Adrenal gland (tissue), 12 donors: Measurements from ENCODE around the gene NXPE3. TPM values are rescaled to one million over a fixed set of nuclear protein-coding genes. Genes with fewer than 3 reads are reported as not detected.

Experiments used
- DNase-seq, 7 donors: peaks; one replicate each; pipeline ENCODE4 v3.0.0-alpha.2; 2019 to 2020
- H3K27ac ChIP-seq, 5 donors: fragments of 200-600 bp; sonication (generic) in 4 of 5; 1 replicate in 3 of 5; 2 replicates in 2 of 5; pipeline versions ENCODE4 v1.5.1 to v1.8.0; 2016 to 2020; ENCODE audit warnings: mild to moderate bottlenecking in 1 of 5
- H3K27me3 ChIP-seq: fragments of 200-600 bp; 2 replicates; pipeline ENCODE4 v1.8.0; 2021
- H3K36me3 ChIP-seq, 2 donors: fragments of 200-600 bp; replicated peaks in 1 of 2; 1 replicate in 1 of 2; 2 replicates in 1 of 2; pipeline versions ENCODE4 v1.5.1 to v1.8.0; 2018 to 2022
- H3K4me1 ChIP-seq, 2 donors: fragments of 200-600 bp; replicated peaks in 1 of 2; 1 replicate in 1 of 2; 2 replicates in 1 of 2; pipeline versions ENCODE4 v1.5.1 to v1.8.0; 2018 to 2021
- H3K4me3 ChIP-seq, 4 donors: fragments of 200-600 bp; sonication (generic) in 3 of 4; one replicate each; pipeline ENCODE4 v1.5.1; 2016 to 2018
- H3K9me3 ChIP-seq, 3 donors: fragments of 200-600 bp; sonication (generic) in 1 of 3; replicated peaks in 1 of 3; 1 replicate in 2 of 3; 2 replicates in 1 of 3; pipeline versions ENCODE4 v1.5.1 to v1.8.0; 2016 to 2021
- POLR2A ChIP-seq, 2 donors: fragments of 450-650 bp; IDR thresholded peaks; one replicate each; pipeline ENCODE4 v1.6.1; 2017; ENCODE audit warnings: antibody characterized with exemption in 2 of 2, mild to moderate bottlenecking in 2 of 2, moderate library complexity in 1 of 2
- WGBS, 4 donors: extraction: QIAGEN DNeasy Blood & Tissue Kit in 2 of 4; methylation state at CpG; one replicate each; pipeline versions ENCODE4 v1.1.5 to v1.1.7; 2013 to 2017; 5-methylcytosine and 5-hydroxymethylcytosine counted together
- intact Hi-C, 2 donors: fragments of 100-400 bp; cut with DNase I; formaldehyde crosslinking; loops; one replicate each; pipeline versions ENCODE4 v1.14.1 to v1.15.0; 2022 to 2023
- polyA plus RNA-seq, 3 donors: library from polyadenylated mRNA; stranded (reverse); fragments of 200-250 nt in 2 of 3; fragments of 350-450 nt in 1 of 3; fragmentation: Illumina TruSeq in 1 of 3; extraction: RNeasy Lipid Tissue Mini Kit (QIAGEN cat#74804) in 1 of 3; gene quantifications; one replicate each; pipeline ENCODE4 v1.2.3, GENCODE V29; 2013 to 2014
- total RNA-seq, 9 donors: library from RNA; depleted of rRNA in 4 of 9; stranded (reverse); fragments of >200 nt in 4 of 9; fragments of 120-200 nt in 1 of 9; fragmentation: NEBNext Ultra II Directional in 1 of 9; extraction: Animal tissue kit (Norgen Biotek cat#: 25700) in 1 of 9; gene quantifications; one replicate each; pipeline versions ENCODE4 v1.1.0 to v1.2.4, GENCODE V29; 2013 to 2023
- TF ChIP-seq, protein P1 (sequence below), 6 experiments: fragments of 450-650 bp in 4 of 6; fragments of 200-600 bp in 2 of 6; sonication (generic) in 1 of 6; IDR thresholded peaks; 1 replicate in 5 of 6; 2 replicates in 1 of 6; pipeline versions ENCODE4 v1.5.1 to v1.8.0; 2016 to 2021; ENCODE audit warnings: antibody characterized with exemption in 6 of 6, mild to moderate bottlenecking in 2 of 6, moderate library complexity in 1 of 6
- donor health status: healthy with polysubstance abuse.
- donor health status: Bipolar disorder and iron deficiency.
- donor health status: DM: yes; HTN: yes; CAD: no.
- donor health status: DM: no; HTN: no; CAD: no.
- donor health status: DM: no; HTN: no; CAD: no.
- donor health status: DM: yes; HTN: yes; CAD: no.

NXPE3 gene
- total and polyA plus RNA-seq, 12 donors: 2.7 to 25.2 (median 7.8) TPM

DNA sequence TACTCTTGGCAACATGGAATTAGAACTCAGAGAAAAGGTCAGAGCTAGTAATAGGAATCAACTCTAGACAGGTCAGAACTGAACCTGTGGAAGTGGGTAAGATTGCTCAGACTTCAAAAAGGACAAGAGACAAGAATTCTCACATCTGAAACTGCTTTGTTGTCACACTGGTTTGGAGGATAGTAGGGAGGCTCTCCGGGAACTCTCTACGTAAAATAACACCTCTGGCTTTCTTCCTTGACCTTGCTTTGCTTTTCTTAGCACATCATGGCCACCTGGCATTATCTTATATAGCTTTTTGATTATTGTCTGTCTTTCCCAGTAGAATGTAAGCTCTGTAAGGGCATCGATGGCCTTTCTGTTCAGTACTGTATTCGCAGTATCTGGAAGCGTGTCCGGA lies 57.1 kb downstream of the NXPE3 start:
- no peak overlapping the region for H3K27ac ChIP-seq
- 94 to 97% (median 95%) methylated on average over 6 of the region's 6 CpGs for WGBS, 4 donors
- H3K27me3 ChIP-seq: no peaks in the 10 kb centered on the region
- intact Hi-C loops: no loop called here
- TF ChIP-seq, protein P1, sequence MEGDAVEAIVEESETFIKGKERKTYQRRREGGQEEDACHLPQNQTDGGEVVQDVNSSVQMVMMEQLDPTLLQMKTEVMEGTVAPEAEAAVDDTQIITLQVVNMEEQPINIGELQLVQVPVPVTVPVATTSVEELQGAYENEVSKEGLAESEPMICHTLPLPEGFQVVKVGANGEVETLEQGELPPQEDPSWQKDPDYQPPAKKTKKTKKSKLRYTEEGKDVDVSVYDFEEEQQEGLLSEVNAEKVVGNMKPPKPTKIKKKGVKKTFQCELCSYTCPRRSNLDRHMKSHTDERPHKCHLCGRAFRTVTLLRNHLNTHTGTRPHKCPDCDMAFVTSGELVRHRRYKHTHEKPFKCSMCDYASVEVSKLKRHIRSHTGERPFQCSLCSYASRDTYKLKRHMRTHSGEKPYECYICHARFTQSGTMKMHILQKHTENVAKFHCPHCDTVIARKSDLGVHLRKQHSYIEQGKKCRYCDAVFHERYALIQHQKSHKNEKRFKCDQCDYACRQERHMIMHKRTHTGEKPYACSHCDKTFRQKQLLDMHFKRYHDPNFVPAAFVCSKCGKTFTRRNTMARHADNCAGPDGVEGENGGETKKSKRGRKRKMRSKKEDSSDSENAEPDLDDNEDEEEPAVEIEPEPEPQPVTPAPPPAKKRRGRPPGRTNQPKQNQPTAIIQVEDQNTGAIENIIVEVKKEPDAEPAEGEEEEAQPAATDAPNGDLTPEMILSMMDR (IDR thresholded peaks at IDR 0.05): no peak
- TF ChIP-seq POLR2A (IDR thresholded peaks at IDR 0.05): no peak
- H3K9me3 ChIP-seq: no peaks in the 10 kb centered on the region
- no peak overlapping the region for H3K4me3 ChIP-seq
- no peak for DNase-seq
- H3K36me3 ChIP-seq: no peaks in the 10 kb centered on the region
- H3K4me1 ChIP-seq: peaks cover 0 to 13% of the 10 kb centered on the region in 2 donors

DNA sequence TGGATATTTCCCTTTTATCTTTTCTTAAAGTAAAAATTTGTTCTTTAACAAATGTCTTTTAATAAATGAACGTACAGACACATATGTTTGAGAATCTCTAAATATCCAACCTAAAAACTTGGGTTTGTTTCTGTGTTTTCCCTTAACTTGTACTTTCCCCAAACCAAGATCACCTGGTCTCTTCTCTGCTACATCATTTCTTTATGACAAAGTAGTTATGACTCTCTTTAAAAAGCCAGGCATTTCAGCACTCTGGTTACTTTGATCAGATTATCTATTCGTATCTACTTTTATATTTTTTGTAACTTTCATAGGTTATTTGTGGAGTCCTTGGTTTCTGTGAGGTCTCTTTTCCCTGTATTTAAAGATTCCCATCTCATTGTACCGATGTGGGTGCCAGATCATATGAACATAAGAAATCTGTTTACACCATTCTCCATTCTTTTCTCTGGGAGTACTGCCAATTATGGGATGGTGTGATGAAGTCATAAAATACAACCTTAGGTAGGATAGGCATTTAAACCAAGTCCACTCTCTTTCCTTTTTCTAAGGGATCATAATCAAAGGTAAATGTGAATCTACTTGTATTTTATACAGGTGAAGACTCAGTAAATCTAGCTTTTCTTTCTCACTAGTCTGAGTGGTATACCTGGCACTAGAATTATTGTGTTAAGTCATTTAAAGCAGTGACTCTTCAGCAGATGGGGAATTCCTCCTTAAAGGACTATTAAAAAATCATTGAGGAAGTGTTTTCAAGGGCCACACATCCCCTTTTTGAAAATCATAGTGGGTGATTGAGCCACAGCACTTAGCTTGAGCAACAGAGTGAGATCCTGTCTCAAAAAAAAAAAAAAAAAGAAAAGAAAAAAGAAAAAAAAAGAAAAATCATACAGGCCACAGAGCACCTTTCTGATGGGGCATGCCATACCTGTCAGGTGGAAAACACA lies 57.9 kb downstream of the NXPE3 start:
- no peak for DNase-seq
- no peak overlapping the region for H3K4me3 ChIP-seq
- peaks cover 0 to 13% of the 10 kb centered on the region in 2 donors for H3K4me1 ChIP-seq
- WGBS, 4 donors: 57 to 61% (median 58%) methylated on average over 3 of the region's 3 CpGs
- intact Hi-C loops: no loop called here
- TF ChIP-seq, protein P1 (IDR thresholded peaks at IDR 0.05): no peak
- no peak for TF ChIP-seq POLR2A (IDR thresholded peaks at IDR 0.05)
- H3K36me3 ChIP-seq: no peaks in the 10 kb centered on the region
- no peak overlapping the region for H3K27ac ChIP-seq
- H3K9me3 ChIP-seq: no peaks in the 10 kb centered on the region
- H3K27me3 ChIP-seq: no peaks in the 10 kb centered on the region

DNA sequence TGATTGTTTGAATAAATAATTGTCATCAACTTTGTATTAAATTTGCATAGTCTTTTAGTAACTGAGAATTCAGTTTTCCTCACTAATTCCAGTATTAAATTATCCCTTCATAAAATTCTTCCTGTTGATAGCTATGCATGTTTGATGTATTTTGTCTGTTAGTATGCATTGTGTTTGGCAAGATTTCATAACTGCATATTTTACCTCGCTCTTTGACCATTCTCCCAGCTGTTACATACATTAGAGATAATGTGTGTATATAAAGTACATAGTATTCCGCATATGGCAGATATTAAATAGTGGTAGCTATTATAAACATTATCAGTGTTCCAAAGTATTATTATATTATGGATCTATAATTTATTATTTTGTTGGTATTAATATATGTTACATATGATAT lies 59.7 kb downstream of the NXPE3 start:
- H3K27me3 ChIP-seq: no peaks in the 10 kb centered on the region
- DNase-seq: no peak
- no peaks in the 10 kb centered on the region for H3K36me3 ChIP-seq
- WGBS, 4 donors: 94 to 97% (median 96%) methylated on average over 2 of the region's 2 CpGs
- peaks cover 0 to 13% of the 10 kb centered on the region in 2 donors for H3K4me1 ChIP-seq
- no peak for TF ChIP-seq POLR2A (IDR thresholded peaks at IDR 0.05)
- TF ChIP-seq, protein P1 (IDR thresholded peaks at IDR 0.05): no peak
- H3K4me3 ChIP-seq: no peak overlapping the region
- no peak overlapping the region for H3K27ac ChIP-seq
- no peaks in the 10 kb centered on the region for H3K9me3 ChIP-seq
- intact Hi-C loops: no loop called here

DNA sequence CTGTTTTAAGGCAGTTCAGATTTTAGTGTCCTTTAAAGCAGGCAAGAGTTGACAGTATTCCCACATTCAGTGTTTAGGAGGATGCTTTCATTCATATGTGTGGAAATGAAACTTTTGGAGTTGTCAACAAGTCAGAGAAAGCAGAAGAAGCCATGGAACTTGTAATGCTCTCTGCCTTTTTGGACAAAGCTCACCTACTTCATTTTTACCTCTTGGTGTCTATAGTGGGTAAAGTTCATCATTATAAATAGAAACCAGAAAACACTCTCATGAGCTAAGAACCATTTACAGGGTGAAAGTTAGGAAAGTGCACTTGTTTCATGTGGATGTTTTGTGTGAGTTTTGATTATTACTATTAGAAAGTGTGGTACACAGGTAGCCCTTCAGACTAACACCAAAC lies 61.1 kb downstream of the NXPE3 start:
- H3K9me3 ChIP-seq: no peaks in the 10 kb centered on the region
- H3K4me3 ChIP-seq: no peak overlapping the region
- TF ChIP-seq, protein P1 (IDR thresholded peaks at IDR 0.05): no peak
- TF ChIP-seq POLR2A (IDR thresholded peaks at IDR 0.05): no peak
- H3K36me3 ChIP-seq: no peaks in the 10 kb centered on the region
- H3K27ac ChIP-seq: no peak overlapping the region
- no peak for DNase-seq
- H3K27me3 ChIP-seq: no peaks in the 10 kb centered on the region
- intact Hi-C loops: no loop called here
- peaks cover 0 to 13% of the 10 kb centered on the region in 2 donors for H3K4me1 ChIP-seq
